Naive B cell (primary cell): ENCODE data around the gene SH2D3C. TPM values are rescaled to one million over a fixed set of nuclear protein-coding genes. Genes with fewer than 3 reads are reported as not detected.

Experiments used
- ATAC-seq, 2 donors: fragments of 150-1000 bp; cut with Tn5 transposase; 2 replicates each; pipeline ENCODE4 v1.10.0; 2021; ENCODE audit warnings: low read depth in 2 of 2, mild to moderate bottlenecking in 2 of 2, moderate library complexity in 2 of 2
- DNase-seq: peaks from one replicate; pipeline ENCODE4 v3.0.0; 2022
- H3K27ac Mint-ChIP-seq, 6 donors: one replicate each; pipeline ENCODE4 v1.8.0; 2020 to 2022; ENCODE audit warnings: mild to moderate bottlenecking in 6 of 6, mixed read lengths in 6 of 6, moderate library complexity in 5 of 6, inconsistent platforms in 2 of 6
- H3K27me3 Mint-ChIP-seq, 3 donors: one replicate each; pipeline ENCODE4 v1.8.0; 2021 to 2022; ENCODE audit warnings: mixed read lengths in 3 of 3, mild to moderate bottlenecking in 1 of 3
- H3K36me3 Mint-ChIP-seq, 2 donors: one replicate each; pipeline ENCODE4 v1.8.0; 2020 to 2022; ENCODE audit warnings: mixed read lengths in 2 of 2, inconsistent platforms in 1 of 2, mild to moderate bottlenecking in 1 of 2
- H3K4me1 Mint-ChIP-seq, 3 donors: one replicate each; pipeline ENCODE4 v1.8.0; 2020 to 2022; ENCODE audit warnings: mixed read lengths in 3 of 3, inconsistent platforms in 1 of 3, mild to moderate bottlenecking in 1 of 3, moderate library complexity in 1 of 3
- H3K4me3 Mint-ChIP-seq, 8 donors: one replicate each; pipeline ENCODE4 v1.8.0; 2020 to 2022; ENCODE audit warnings: mild to moderate bottlenecking in 8 of 8, mixed read lengths in 8 of 8, moderate library complexity in 8 of 8, inconsistent platforms in 2 of 8
- H3K9me3 Mint-ChIP-seq, 7 donors: one replicate each; pipeline ENCODE4 v1.8.0; 2020 to 2022; ENCODE audit warnings: mixed read lengths in 7 of 7, mild to moderate bottlenecking in 5 of 7, inconsistent platforms in 2 of 7, moderate library complexity in 1 of 7
- polyA plus RNA-seq, 6 donors: library from polyadenylated mRNA; unstranded; fragments of 300-500 nt; fragmentation: Illumina TruSeq; gene quantifications; one replicate each; pipeline ENCODE4 v1.2.3, GENCODE V29; 2021; ENCODE audit warnings: low read depth in 6 of 6

SH2D3C gene, protein sequence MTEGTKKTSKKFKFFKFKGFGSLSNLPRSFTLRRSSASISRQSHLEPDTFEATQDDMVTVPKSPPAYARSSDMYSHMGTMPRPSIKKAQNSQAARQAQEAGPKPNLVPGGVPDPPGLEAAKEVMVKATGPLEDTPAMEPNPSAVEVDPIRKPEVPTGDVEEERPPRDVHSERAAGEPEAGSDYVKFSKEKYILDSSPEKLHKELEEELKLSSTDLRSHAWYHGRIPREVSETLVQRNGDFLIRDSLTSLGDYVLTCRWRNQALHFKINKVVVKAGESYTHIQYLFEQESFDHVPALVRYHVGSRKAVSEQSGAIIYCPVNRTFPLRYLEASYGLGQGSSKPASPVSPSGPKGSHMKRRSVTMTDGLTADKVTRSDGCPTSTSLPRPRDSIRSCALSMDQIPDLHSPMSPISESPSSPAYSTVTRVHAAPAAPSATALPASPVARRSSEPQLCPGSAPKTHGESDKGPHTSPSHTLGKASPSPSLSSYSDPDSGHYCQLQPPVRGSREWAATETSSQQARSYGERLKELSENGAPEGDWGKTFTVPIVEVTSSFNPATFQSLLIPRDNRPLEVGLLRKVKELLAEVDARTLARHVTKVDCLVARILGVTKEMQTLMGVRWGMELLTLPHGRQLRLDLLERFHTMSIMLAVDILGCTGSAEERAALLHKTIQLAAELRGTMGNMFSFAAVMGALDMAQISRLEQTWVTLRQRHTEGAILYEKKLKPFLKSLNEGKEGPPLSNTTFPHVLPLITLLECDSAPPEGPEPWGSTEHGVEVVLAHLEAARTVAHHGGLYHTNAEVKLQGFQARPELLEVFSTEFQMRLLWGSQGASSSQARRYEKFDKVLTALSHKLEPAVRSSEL
- polyA plus RNA-seq = 10 to 100 TPM; 29.8 to 87.0 (median 34.7) TPM

DNA sequence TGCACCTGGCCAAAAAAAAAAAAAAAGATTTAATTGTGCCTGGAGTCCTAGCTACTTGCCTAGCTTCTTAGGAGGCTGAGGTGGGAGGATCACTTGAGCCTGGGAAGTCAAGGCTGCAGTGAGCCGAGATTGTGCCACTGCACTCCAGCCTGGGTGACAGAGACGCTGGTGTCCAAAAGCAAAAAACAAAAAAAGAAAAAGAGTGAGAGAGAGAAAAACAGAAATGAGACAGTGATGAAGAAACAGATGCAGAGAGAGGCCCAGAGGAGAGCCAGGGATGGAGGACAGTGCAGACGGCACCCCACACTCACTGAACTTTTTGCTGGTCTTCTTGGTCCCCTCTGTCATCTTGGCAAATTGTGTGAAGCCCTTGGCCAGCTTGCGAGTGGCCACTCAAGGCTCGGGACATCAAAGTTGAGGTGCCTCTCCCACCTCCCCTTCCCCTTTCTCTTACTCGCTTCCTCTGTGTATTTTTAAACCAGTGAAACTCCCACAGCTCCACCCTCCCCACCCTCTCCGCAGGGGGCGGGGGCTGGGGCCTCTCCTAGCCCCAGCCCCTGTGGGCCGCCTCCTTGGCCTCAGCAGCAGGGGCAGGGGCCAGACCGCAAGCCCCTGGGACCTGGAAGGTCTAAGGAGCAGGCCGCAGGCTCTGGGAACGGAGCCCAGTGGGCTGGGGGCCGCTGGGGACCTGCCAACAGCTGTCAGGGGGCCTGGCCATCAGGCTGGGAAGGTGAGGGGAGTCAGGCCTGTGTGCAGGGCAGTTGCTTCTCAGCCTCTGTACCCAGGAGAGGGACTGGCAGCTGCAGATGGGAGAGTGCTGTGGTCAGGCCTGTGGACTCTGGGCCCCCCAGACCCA is at the start of gene SH2D3C:
Gene SH2D3C, minus strand, starts transcription at position 387 of the 856 bp plus-strand sequence. Its CDS starts 39 bp downstream, at position 348.
- Mint-ChIP-seq H3K4me1 (peaks cover 42 to 71% (median 70%) of the 10 kb centered on the region in 3 donors), H3K4me3 (peak within 1 kb of the TSS; percentile 95 to 100 (median 100)), H3K27me3 (no peaks in the 10 kb centered on the region), H3K36me3 (peaks cover 0 to 7% of the 10 kb centered on the region in 2 donors), H3K27ac (peak within 1 kb of the TSS; percentile 97 to 98 (median 98)), H3K9me3 (peaks cover 0 to 3% (median 0%) of the 10 kb centered on the region in 7 donors)
- peak; percentile 76 for DNase-seq
- ATAC-seq = peak; percentile 63

DNA sequence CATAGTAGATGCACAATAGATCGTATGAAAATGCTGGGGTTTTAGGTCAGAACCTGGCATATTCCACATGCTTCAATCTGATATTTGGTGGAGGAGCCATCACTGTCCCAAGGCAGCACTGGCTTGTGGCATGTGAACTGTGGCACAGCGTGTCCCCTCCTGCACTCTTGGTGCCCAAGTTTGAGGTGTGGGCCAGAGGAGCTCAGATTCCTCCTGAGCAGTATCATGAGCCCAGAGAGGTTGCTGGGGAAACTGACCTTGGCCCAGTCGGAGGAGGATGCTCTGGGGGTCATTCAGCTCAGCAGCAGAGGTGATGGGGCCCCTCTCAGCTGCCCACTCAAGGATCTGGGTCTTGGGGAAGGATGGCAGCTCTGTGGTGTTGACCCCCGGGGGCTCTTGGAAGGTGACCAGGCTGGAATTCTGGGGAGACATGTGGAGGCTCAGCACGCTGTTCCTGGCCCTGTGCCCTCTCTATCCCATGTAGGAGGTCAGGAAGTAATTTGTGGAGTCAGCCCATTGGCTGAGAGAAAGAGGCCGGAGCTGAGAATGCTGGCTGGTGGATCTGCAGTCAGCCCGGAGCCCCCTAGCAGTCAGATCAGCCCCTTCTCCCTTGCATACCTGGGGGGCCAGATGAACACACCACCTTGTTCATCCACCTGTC is 47.9 kb upstream of the SH2D3C start:
- ATAC-seq = no peak
- H3K27me3 Mint-ChIP-seq = no peaks in the 10 kb centered on the region
- no peak overlapping the region for H3K4me3 Mint-ChIP-seq
- no peak for DNase-seq
- H3K9me3 Mint-ChIP-seq = no peaks in the 10 kb centered on the region
- H3K27ac Mint-ChIP-seq = peak overlapping the region in 2 of 6 donors; percentile 19 to 79
- peaks cover 0 to 5% (median 3%) of the 10 kb centered on the region in 3 donors for H3K4me1 Mint-ChIP-seq
- H3K36me3 Mint-ChIP-seq = no peaks in the 10 kb centered on the region

DNA sequence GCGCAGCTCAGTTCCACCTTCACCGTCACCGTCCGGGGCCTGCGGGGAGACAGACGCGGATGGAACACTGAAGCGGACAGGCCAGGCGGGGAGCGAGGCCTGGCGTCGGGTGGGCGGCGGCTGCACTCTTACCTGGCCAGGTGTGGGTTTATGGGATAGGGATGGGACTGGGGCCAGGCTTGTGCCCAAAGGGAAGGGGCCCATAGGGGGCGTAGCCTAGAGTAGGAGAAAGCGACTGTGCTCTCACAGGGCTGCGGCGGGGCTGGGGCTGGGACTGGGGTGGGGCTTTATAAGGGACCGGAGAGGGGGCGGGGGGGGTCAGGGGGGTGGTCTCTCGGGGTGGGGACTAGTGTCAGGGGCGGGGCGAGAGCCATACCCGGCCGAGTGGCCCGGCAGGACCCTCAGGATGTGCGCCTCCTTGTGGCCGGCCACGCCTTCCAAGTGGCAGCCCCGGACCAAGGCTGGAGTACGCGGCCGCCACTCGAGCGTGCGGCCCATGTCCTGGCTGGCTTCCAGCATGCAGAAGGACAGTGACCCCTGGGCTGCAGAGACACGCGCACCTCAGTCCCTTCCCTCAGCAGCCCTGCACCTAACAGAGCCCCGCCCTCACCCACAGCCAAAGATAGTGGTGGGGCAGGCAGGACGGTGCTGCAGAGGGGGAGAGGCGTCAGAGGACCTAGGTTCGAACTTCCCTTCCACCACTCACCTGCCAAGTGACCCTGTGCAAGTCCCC is 47.0 kb upstream of the SH2D3C start:
- Mint-ChIP-seq H3K27me3 (no peaks in the 10 kb centered on the region), H3K4me1 (peaks cover 0 to 5% (median 3%) of the 10 kb centered on the region in 3 donors), H3K9me3 (no peaks in the 10 kb centered on the region), H3K36me3 (no peaks in the 10 kb centered on the region), H3K4me3 (peak overlapping the region in 1 of 8 donors; percentile 70), H3K27ac (peak overlapping the region in 1 of 6 donors; percentile 64)
- DNase-seq (no peak), ATAC-seq (no peak)

DNA sequence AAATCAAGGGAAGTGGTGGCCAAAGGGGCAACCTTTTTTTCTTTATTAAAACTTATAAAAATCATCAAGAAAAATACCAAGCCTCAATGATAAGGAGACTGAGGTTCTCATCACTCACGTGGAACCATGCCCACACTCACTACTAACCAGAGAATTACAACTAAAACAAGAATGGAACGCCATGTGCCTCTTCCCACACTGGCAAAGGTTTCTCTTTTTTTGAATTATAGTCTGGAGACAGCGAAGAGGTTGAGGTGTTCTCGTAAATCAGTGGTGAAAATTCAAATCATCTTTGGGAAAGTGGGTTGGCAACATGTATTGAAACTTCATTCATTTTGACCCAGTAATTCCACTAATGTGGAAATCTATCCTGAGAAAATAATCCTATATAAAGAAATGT is 43.6 kb upstream of the SH2D3C start:
- H3K4me1 Mint-ChIP-seq = peaks cover 0 to 5% (median 4%) of the 10 kb centered on the region in 3 donors
- H3K36me3 Mint-ChIP-seq = peaks cover 7 to 15% of the 10 kb centered on the region in 2 donors
- no peak for DNase-seq
- H3K27ac Mint-ChIP-seq = no peak overlapping the region
- H3K27me3 Mint-ChIP-seq = no peaks in the 10 kb centered on the region
- ATAC-seq = no peak
- H3K4me3 Mint-ChIP-seq = no peak overlapping the region
- no peaks in the 10 kb centered on the region for H3K9me3 Mint-ChIP-seq

DNA sequence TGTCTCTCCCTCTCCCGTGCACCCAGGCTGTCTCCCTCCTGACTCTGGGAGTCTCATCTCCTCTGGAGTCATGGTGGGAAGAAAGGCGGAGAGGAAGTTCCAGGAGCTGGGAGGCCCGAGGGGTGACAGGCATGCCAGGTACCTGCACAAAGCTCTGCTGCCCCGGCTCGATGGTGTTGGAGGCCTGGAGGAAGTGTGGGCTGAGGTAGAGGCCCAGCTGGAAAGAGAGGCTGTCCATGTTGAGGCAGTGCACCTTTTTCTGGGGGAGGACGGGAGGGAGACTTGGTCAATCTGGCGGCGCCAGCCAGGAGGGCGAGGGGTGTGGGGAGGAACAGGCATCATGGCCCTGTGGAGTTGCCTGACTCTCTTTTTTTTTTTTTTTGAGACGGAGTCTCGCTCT is 40.1 kb upstream of the SH2D3C start:
- Mint-ChIP-seq H3K9me3 (no peaks in the 10 kb centered on the region), H3K27ac (peak overlapping the region in 2 of 6 donors; percentile 13 to 59), H3K4me1 (peaks cover 0 to 5% (median 4%) of the 10 kb centered on the region in 3 donors), H3K36me3 (peaks cover 7 to 17% of the 10 kb centered on the region in 2 donors), H3K4me3 (no peak overlapping the region), H3K27me3 (no peaks in the 10 kb centered on the region)
- DNase-seq = no peak
- no peak for ATAC-seq

DNA sequence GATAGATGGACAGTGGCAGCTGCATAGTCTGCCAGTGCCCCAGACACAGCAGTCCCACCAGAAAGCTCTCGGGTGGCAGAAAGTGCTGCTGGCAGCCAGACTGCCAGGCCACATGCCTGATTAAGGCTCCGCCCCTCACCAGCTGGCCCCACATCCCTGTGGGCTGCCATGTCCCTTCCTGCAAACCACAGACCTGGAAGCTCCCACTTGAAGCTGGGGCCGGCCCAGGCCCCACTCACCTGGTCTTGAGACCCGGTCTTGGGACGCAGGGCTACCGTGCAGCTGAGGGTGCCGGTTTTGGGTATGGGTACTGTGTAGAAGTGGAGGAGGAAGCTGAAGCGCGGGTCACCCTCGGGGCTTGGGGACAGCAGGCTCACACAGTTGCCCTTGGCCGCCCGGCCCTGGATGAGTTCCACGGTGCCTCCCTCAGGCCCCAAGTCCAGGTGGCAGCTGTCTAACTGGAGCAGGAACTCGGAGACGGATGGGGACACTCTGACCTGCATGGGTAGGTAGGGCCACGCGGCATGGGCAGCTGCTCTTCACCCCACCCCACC is 39.5 kb upstream of the SH2D3C start:
- H3K36me3 Mint-ChIP-seq = peaks cover 7 to 17% of the 10 kb centered on the region in 2 donors

DNA sequence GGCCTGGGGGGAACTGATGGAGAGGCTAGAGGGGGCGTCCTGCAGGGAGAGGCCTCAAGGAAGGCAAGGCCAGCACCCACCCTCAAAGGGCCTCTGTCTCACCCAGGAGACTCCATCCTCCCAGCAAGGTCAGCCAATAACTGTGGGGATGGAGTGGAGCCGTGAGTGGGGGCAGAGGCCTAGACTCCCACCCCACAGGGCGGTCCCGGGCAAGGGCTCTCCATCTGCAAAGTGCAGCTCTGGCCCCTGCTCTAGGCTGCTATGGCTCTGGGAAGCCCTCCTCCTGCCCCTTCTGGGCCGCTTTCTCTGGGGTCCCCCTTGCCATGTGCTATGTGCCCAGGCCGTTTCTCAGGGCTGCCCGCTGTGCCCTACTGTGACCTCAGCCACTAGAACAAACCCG is 38.3 kb upstream of the SH2D3C start:
- no peak for ATAC-seq
- peak overlapping the region in 1 of 6 donors; percentile 69 for H3K27ac Mint-ChIP-seq
- H3K4me3 Mint-ChIP-seq = no peak overlapping the region
- peaks cover 7 to 17% of the 10 kb centered on the region in 2 donors for H3K36me3 Mint-ChIP-seq
- H3K9me3 Mint-ChIP-seq = no peaks in the 10 kb centered on the region
- H3K4me1 Mint-ChIP-seq = peaks cover 0 to 5% (median 4%) of the 10 kb centered on the region in 3 donors
- no peak for DNase-seq
- H3K27me3 Mint-ChIP-seq = no peaks in the 10 kb centered on the region

More for the DNA sequence above, 39.5 kb upstream of the SH2D3C start:
- no peak for ATAC-seq
- DNase-seq = no peak
- Mint-ChIP-seq H3K27me3 (no peaks in the 10 kb centered on the region), H3K27ac (peak overlapping the region in 3 of 6 donors; percentile 69 to 84 (median 78)), H3K4me1 (peaks cover 0 to 5% (median 4%) of the 10 kb centered on the region in 3 donors), H3K4me3 (no peak overlapping the region), H3K9me3 (no peaks in the 10 kb centered on the region)

DNA sequence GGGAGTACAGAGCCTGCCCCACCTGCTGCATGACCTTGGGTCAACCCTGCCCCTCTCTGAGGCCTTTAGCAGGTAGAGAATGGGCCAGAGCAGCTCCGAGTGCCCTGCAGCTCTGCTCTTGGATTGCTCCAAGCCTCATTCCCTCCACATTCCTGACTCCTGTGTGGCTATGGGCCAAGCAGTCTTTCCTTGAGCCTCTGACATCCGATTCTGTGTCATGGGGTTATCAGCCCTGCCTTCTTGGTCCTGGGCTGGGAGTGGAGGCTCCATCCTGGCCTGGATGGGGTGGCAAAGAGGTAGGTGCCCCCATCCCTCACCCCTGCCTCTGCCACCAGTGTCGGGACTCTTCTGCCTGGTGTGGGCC is 37.9 kb upstream of the SH2D3C start:
- H3K36me3 Mint-ChIP-seq = peaks cover 7 to 17% of the 10 kb centered on the region in 2 donors
- DNase-seq (no peak), ATAC-seq (no peak)
- H3K27ac Mint-ChIP-seq = peak overlapping the region in 1 of 6 donors; percentile 69
- no peaks in the 10 kb centered on the region for H3K9me3 Mint-ChIP-seq
- H3K4me1 Mint-ChIP-seq = peaks cover 0 to 5% (median 4%) of the 10 kb centered on the region in 3 donors
- no peak overlapping the region for H3K4me3 Mint-ChIP-seq
- H3K27me3 Mint-ChIP-seq = no peaks in the 10 kb centered on the region

DNA sequence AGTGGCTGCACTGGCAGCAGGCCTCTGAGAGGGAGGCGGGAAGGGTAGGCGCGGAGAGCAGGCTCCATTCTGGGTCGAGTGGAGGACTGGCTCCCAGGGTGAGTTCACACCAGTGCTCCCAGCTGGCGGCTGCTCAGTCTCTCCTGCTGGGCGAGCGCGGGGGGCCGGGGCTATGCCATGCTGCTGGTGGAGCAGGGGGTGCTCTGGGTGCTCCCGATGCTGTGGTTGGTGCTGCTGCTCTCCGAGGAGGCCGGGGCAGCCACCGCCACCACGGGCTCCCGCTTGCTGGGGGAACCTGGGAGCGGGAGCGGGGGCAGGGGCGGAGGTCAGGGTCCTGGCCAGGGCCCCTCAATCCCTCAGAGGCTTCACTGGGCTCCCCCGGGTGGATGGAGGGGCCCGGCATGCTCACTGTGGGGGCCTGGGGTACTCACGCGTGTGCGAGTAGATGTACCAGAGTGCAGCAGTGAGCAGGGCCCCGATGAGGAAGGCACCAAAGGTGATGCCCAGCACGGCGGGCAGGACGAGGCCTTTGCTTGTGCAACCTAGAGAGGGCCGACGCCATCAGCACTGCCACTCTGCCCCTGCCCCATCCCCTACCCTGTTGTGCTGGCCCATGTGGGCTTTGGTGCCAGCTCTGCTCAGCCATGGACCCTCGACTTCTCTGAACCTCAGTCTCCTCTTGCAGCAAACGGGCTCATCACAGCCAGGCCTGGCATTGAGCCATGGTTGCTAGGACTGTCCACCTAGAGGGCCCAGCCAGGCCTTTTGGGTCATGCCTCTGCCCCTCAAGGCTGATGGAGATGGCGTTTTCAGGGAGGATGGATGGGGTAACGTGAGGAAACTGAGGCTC is 37.3 kb upstream of the SH2D3C start:
- H3K36me3 Mint-ChIP-seq = peaks cover 7 to 17% of the 10 kb centered on the region in 2 donors
- peaks cover 0 to 5% (median 4%) of the 10 kb centered on the region in 3 donors for H3K4me1 Mint-ChIP-seq

DNA sequence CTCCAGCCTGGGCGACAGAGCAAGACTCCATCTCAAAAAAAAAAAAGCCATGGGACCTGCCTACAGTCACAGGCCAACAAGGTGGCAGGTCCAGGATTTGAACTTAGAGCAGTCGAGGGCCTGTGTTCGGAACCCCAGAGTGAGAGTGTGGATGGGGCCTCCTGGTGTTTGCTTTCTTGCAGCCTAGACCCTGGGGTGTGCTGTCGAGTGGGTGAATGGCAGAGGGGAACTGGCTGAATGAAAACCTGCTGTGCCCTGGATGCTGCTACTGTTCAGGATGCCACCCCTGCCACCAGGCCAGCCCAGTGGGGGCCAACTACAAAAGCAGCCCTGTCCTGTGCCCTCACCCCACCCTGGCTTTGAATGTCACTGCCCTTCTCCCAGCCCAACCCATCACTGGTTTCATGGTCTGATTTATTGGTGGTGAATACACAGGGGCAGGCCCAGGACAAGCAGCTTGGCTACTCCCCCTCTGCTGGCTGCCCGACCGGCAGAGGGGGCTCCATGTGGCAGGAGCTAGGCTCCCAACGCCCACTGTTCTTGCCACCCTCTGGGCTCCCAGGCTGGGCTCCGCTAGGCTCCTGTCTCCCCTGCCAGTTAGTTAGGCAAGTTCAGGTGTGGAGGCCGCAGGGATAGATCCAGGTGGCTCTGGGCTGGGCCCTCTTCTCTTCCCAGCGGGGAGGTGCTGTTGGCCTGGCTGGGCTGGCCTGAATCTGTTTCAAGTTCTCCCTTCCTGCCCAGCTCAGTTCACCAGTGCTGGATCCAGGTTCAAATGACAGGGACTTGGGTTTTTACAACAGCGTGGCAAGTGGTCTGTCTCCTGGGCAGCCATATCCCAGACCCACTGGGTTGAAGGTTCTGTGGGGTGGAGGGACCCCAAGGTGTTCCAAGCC is 36.4 kb upstream of the SH2D3C start:
- Mint-ChIP-seq H3K36me3 (peaks cover 7 to 17% of the 10 kb centered on the region in 2 donors), H3K4me1 (peaks cover 0 to 5% (median 4%) of the 10 kb centered on the region in 3 donors)

More for the DNA sequence above, 37.3 kb upstream of the SH2D3C start:
- H3K4me3 Mint-ChIP-seq = no peak overlapping the region
- DNase-seq (no peak), ATAC-seq (no peak)
- H3K9me3 Mint-ChIP-seq = no peaks in the 10 kb centered on the region
- no peak overlapping the region for H3K27ac Mint-ChIP-seq
- H3K27me3 Mint-ChIP-seq = no peaks in the 10 kb centered on the region

More for the DNA sequence above, 36.4 kb upstream of the SH2D3C start:
- ATAC-seq (no peak), DNase-seq (no peak)
- Mint-ChIP-seq H3K27ac (peak overlapping the region in 3 of 6 donors; percentile 60 to 85 (median 63)), H3K27me3 (no peaks in the 10 kb centered on the region), H3K9me3 (no peaks in the 10 kb centered on the region), H3K4me3 (no peak overlapping the region)
